Activated CD4-positive, alpha-beta T cell treated with anti-CD3 and anti-CD28 coated beads, Interleukin-2, amount 50 U/mL, for 4 hours (primary cell): ENCODE results near the gene KRT33A.
A peak's percentile ranks its signal among the peaks of the same experiment; 100 is the strongest.

ENCODE experiments used
- DNase-seq, 2 experiments: peaks; one replicate each; pipeline ENCODE4 v3.0.0-alpha.2; 2020

The KRT33A gene

DNA sequence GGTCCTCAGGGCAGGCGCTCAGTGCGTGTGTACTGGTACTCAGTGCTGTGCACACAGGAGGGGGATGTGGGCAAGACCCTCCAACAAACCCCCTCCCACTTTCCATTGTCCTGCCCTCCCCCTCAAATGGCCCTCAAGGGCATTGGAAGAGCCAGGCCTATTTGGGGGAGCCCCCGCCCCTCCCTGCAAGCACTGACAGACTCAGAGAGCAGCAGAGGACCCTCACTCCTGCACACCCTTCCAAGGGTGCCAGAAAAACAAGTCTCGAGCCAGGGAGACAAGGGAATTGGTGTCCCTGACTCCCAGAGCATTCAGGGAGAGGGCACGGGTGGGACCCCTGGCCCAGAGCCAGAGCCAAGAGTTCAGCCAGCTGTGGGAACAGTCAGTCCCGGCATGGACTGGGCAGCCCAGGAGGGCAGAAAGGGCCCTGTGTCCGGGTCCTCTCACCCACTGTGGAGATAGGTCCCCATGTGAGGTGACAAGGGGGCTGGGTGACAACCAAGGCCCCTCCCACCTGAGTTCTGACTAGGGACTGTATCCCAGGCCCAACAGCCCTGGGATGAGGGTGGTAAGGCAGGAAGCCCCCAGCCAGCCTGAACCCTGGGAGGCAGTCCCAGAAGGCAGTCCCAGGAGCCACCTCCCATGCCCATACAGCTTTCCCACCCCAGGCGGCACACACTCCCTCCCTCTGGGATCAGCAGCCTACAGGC, 23.1 kb downstream of the KRT33A start:
- DNase-seq, result no peak

DNA sequence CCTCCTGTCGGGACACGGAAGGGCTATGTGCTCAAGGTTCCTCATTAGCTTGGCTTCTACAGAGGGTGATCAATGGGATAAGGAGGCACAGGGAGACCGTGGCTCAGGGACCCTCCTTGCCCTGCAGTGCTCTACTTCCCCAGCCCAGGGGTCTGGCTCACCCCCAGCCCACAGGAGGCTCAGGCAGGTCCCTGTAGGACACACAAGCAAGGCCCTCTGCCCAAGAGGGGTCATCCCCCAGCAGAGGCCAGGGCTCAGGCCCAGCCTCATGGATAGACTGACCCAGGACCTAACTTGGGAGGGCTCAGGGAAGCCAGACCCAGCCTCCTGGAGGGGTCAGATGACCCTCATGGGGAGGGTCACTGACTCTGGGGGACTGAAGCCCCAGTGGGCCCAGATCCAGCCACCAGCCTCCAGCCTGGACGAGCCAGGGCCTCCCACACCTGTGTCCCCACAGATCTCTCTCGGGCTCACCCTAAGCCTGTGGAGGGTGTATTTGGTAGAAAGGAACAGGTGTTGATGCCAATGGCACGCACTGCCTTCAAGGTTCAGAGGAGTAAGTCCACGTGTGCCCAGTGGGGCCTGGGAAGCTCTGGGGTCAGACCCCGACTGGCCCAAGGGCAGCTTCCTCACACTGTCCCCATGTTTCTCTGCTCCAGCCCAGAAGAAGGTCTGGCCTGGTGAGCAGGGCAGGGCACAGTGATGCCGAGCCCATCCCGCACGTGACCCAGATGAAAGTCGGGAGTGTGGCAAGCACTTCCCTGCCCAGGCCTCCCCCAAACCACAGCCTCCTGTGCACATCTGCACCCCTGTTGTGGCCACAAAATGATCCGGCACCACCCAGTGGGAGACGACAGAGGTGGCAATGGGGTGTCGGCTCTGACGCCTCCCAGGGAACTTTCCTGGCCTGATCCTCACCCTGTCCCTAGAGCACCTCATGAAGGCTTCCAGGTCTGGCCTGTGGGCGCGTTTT, 24.2 kb downstream of the KRT33A start:
- DNase-seq, result no peak

DNA sequence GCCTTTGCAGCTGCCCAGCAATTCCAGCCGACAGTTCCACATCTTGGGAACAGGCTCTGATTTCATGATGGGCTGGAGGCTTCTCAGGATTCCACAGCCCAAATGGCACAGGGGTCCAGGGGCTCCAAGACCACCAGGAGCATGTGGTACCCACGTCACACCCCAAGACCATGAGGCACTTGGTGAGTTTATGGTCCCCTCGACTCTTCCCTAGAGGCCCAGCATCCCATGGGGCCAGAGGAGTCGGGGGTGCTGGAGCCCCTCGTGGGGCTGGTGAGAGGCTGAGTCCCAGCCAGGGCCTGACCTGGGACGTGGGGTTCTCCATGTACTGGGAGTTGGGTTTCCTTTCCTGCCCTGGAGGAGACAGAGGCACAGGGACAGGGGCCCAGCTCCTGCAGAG, 25.0 kb downstream of the KRT33A start:
- no peak for DNase-seq

DNA sequence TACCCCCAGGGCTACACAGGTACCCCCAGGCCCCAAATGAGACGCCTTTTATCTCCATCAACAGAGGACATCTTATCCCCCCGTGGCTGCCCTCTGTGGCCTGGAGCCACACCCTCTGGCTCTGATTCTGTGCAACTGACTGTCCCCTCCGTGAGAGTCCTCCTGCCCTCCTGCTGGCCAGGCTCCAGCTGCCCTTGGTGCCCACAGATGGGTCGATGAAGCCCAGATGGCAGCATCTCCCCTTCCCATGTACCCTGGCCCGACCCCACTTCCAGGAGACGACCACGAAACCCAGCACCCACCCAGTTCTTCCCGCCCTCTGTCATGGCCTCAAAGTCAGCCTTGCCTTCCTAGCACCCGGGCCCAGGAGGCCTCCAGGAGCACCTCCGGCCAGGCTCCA, 25.5 kb downstream of the KRT33A start:
- no peak for DNase-seq

DNA sequence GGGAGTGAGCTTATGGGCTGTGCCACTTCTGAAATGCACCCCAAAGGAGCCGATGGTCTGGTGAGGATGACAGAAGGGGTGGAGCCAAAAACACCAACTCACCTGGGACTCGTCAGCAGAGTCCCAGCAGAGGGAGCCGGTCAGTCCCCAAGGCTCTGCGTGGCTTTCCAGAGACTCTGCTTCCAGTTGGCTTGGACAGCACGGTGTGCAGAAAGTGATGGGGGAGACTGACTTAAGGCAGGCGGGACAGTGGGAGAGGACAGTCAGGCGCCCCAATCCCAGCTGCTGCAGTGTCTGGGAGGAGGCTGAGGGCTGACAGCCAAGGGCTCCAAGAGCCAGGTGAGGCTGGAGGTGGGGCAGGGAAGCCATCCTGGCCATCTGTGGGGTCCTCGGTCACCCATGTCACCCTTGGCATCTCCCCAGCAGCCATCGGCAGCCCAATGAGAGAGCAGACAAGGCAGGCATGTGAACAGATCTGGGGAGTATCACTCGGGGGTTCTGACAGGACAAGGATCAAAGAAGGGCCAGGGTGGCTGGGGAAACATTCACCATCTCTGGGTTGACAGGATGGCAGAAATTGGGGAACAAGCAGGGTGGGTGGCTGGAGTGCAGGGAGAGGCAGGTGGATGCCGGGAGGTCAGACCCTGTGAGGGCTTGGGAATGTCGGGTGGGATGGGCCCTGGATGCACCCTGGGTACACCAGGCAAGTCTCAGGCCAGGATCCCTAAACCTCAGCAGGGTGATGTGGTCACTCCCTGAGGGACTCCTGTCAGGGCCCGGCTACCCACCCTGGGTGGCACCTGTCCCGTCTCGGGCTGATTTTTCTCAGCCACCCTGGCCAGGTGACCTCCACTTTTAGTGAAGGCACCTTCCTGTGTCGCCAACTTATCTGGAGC, 26.2 kb downstream of the KRT33A start:
- no peak for DNase-seq

DNA sequence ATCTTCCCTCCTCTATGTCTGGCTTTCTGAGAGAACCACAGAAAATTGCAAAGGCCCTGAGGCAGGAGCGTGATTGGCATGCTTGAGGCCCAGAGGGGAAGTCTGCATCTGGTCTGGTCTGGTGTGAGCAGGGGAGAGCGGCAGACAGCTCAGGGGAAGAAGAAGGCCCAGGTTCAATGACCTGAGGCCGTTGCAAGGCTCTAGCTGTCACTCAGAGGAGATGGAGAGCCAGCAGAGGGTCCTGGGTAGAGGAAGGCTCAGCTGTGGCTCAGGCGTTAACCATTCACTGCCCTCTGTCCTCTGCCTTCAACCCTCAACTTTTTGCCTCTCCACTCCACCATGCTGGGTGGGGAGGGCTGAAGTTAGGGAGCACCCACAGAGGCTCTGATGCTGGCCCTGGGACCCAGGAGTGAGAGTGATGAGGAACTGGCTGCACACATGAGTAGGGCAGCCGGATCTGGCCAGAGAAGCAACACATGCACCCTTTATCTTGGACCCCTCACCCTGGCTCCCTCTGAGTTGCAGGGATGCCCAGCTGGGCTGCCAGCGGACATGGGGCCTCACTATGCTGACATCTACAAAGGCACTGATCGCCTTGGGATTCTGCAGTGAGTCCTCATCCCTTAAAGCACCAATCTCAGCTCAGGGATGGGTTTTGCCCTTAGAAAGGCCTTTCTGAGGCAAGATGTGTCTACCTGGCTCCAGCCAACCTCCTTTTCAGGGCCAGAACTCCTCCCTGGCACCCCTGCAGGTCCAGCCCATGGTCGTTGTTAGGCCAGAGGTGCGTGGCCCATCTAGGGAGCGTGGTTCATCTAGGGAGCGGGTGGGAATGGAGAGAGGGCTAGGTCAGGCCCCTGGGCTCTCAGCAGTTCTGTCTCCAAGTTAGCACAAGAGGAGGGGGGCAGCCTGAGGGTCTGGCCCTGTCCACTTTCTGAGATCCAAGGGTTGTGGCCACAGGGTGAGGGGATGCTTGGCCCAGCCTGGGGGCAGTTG, 27.4 kb downstream of the KRT33A start:
- DNase-seq, result no peak

DNA sequence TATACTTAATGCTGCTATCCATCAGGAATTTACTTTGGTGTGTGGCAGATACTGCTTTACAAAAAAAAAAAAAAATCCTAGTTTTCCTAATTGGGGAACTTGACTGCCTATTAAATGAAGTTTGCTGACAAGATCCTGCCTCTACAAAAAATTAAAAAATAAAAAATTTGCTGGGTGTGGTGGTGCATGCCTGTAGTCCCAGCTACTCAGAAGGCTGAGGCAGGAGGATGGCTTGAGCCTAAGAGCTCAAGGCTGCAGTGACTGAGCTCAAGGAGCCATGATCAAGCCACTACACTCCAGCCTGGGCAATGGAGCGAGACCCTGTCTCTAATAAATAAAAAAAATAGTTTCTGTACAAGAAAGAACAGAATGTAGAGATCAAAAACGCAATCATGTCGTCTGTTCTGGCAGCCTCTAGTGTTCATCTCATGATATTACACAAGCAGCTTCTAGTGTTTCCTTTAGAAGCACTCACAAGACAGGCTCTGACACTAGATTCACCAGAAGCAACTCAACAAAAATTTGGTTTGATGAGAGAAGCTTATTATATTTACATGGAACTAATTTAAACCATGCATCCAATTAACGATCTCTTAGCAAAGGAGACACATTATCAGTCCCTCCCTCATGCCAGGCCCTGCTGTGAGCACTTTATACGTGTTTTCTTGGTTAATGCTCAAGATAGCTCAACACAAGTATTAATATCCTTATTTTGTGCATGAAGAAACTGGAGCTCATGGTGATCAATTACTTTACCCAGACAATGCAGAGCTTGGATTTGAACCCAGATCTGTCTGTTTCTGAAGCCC, 28.3 kb downstream of the KRT33A start:
- no peak for DNase-seq

DNA sequence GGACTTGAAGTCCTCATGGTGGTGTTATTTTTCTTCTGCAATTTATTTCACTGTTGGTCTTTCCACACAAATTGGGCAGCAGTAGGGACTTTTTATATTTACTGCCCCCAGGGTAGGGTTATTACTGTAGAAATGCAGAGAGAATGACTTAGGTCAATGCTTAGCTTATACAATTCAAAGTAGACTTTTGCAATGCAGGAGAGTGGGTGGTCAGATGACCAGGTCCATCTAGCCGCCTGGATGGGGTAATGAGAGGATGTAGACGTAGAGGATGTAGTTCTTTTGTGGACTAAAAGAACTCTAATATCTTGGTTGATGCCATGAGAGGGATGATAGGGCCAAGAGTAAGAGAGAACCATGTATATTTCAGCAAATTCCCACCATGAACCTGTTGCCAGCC, 32.4 kb downstream of the KRT33A start:
- no peak for DNase-seq

DNA sequence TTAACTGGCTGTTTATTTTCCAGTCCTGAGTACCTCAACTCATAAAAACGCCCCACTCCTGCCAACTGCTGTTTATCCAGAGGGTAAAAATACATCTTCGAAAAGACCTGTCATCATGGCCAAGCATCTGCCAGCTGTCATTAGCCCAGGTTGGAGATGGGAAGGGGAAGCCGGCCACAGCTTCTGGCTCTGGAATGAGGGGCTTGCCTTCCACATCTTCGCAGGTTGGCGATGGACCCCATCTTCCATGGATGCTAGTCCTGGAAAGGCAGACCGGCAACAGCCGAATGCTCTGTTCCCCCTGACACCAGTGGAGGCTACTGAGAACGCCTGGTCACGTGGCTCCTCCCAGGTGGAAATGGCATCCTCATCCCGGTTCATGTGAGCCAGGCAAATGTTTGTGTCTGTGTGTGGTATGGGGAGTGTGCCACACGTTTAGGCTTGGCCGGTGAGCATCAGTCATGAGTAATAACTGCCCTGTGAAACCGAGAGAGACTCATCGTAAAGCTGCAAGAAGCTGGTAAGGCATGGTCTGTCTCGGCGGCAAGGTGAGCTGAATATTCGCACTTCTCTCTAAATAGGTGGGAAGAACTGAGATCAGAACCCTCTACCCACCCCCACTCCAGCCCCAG, 34.7 kb downstream of the KRT33A start:
- DNase-seq, result no peak

DNA sequence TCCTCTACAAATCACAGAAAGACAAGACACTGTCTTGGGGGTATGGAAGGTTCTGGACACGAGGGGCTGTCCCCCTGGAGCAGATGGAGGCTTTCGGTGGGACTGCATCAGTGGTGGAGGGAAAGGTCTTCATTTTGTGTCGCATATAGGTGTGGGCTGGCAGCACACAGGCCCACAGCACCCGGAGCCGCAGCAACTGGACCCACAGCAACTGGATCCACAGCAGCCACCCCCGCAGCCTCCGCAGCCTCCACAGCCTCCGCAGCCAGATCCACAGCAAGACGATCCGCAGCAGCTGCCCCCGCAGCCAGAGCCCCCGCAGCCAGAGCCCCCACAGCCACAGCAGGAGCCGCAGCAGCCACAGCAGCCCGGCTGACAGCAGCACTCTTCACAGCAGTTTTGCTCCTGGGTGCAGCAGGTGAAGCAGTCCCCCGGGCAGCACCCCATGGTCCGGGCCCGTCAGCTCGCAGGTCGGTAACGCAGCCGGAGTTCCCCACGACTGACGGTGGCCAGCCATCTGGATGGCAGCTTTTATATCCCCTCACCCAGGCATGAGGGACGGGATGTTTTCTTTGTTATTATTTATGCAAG, 35.3 kb downstream of the KRT33A start, which contains the start of gene KRTAP17-1:
KRTAP17-1 (minus strand) TSS at position 507 of the 591 bp plus-strand sequence; CDS start at position 447, 60 bp downstream.
- no peak for DNase-seq

DNA sequence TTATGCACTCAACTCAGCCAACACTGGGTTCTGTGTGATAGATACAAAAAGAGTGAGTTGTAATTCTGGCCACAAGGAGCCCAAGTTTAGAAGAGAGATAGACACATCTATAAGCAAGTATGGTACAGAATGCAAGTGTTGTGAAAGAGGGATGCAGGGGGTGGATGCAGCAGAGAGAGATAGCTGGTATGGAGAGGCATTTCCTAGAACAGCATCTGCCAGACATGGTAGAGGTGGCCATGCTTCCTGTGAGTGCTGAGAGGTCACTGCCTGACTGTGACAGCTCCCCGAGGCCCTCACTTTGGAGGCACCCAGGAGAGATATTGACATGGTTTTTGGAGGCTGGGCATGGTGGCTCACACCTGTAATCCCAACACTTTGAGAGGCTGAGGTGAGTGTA, 39.5 kb downstream of the KRT33A start:
- no peak for DNase-seq

DNA sequence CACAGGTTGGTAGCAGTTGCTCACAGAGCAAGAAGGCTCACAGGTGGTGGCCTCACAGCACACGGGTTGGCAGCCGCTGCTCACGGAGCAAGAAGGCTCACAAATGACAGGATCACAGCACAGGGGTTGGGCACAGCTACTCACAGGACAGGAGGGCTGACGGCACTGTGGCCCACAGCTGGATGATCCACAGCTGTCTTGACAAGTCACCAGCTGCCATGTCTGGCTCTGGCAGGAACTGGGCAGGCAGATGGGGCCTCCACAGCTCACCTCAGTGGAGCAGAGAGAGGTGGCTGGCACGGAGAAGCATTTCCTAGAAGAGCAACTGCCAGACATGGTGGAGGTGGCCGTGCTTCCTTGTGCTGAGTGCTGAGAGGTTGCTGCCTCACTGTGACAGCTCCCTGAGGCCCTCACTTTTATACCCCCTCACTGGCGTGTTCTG, 41.7 kb downstream of the KRT33A start, which contains the start of gene KRTAP16-1:
KRTAP16-1 (minus strand) TSS at position 392 of the 442 bp plus-strand sequence; CDS start at position 336, 56 bp downstream.
- peak; percentile 24 to 33 for DNase-seq

DNA sequence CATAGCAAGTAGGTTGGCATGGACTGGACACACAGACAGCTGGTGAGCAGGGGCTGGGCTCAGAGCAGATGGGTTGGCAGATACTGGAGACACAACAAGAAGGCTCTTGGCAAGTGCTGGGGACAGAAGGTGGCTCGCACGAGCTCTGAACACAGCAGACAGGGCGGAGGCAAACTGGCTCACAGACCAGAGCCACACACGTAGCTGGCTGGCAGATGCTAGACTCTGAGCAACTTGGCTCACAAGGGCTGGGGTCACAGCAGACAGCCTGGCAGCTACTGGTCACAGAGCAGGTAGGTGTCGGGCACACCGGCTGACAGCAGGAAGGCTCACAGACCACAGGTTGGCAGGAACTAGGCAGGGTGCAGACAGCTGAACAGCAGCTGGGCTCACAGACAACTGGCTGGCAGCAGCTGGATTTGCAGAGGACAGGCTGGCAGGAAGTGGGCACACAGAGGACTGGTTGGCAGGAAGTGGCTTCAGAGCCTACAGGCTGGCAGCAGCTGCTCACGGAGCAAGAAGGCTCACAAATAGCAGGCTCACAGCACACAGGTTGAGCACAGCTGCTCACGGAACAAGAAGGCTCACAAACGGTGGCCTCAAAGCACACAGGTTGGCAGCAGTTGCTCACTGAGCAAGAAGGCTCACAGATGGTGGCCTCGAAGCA, 42.2 kb downstream of the KRT33A start:
- DNase-seq, result peak; percentile 41 to 51

DNA sequence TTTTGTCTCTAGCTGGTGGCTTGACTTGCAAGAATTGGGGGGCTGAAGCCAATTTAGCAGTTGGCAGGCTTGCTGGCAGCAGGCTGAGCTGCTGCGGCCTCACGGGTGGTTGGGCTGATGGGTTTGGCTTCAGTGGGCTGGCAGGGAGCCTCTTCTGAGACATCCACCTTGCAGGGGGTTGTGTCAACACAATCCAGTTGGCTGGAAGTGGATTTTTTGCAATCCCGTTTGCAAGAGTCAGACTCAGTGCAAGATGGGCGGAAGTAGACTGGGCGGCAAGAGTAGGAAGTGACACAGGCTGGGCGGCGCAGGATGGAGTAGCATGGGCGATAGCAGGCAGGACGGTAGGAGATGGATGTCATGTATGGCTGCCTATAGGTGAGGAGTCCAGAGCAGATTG, 43.0 kb downstream of the KRT33A start:
- DNase-seq, result no peak

DNA sequence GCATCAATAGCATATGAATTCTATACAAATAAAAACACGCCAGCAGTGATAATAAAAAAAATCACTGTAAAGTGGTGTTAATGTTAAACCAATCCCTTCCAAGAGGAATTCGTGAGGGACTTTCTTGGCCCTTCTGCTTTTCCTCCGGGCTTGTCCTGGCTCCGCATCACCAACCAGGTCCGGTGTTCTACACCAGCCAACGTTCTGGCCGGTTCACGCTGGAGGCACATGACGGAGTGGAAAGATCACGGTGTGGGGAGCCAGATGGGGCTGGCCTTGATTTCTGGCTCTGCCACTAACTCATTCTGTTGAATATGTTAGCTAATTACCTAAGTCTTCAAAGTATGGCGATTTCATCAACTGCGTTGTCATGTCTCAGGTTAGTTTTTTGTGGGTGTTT, 46.5 kb downstream of the KRT33A start:
- no peak for DNase-seq

DNA sequence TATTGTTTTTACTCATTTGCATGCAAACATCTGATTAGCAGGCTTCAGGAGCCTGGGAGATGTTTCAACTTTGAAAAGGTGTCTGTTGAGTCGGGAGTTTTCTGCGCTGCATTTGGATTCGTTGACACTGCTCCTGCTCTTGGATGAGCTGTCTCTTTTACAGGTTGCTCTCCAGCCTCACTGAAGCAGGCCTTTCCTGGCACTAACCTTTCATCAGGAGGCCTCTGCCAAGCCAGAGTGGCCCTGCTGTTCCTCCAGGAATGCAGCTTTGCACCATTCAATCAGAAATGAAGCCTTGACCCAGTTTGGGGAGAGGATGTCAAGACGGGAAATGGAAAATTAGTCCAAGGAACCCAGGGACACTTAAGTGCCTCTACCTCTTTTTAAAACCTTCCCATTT, 47.6 kb downstream of the KRT33A start:
- no peak for DNase-seq

DNA sequence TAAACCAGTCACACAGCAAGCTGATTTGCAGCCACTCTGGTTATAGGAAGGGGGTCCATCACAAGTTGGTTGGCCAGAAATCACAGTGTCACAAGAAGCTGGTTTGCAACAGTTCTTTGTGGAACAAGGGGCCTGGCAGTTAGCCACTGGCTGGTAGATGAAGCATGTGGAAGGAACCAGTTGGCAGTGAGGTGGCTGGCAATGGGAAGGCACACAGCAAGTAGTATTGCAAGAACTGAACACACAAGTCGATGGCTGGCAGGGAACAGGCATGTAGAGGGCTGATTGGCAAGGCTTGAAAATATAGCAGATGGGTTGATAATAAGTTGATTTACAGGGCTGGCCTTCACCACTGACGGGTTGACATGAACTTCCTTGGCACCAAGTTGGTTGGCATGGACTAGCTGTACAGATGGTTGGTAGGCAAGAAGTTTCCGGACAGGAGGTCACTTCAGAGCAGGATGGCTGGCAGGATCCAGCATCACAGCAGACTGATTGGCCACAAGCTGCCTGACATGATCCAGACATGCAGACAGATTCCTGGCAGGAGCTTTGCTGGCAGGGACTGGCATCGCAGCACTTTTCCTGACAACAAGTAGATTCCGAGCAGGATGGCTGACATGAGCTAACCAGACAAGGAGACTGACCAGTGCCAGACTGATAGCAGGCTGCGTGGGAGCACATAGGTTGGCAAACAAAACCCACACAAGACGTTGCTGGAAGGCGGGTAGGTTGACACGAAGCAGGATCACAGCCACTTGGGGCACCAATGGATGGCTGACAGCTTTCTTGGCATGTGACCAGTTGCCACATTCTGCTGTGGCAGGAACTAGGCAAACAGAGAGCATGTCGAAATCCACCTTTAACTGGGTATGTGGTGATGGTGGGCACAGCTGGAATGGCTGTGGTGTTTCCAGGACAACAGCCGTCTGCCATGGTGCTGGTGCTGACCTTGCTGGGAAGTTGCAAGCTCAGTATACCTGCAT, 48.4 kb downstream of the KRT33A start, which contains the start of gene KRTAP29-1:
KRTAP29-1 (minus strand) TSS at position 936 of the 986 bp plus-strand sequence; CDS start at position 936, 0 bp downstream.
- DNase-seq, result no peak
